ENCODE measurements around the gene PSMD4. TPM values are rescaled to one million over a fixed set of nuclear protein-coding genes. Genes with fewer than 3 reads are reported as not detected.

Gene PSMD4
- total RNA-seq, 1 donor from 2014 or later, result 145 TPM

DNA sequence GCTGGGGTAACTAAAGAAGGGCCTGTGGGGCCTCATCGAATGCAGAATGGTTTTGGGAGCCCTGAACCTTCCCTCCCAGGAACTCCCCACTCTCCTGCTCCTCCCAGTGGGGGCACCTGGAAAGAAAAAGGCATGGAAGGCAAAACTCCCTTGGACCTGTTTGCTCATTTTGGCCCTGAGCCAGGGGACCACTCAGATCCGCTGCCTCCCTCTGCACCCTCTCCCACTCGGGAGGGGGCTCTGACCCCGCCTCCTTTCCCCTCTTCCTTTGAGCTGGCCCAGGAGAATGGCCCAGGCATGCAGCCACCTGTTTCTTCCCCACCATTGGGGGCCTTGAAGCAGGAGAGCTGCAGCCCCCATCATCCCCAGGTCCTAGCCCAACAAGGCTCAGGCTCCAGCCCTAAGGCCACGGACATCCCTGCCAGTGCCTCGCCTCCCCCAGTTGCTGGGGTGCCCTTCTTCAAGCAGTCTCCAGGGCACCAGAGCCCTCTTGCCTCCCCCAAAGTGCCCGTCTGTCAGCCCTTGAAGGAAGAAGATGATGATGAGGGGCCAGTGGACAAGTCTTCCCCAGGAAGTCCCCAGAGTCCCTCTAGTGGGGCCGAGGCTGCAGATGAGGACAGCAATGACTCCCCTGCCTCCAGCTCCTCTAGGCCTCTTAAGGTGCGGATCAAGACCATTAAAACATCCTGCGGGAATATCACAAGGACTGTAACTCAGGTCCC lies 32.2 kb downstream of the PSMD4 start:
- Histone ChIP-seq H3K27me3 (ENCODE audit: control insufficient read depth in 3 of 3, insufficient read depth in 3 of 3, low read length in 3 of 3) (no peaks in the 10 kb centered on the region), H3K9me3 (ENCODE audit: control insufficient read depth in 3 of 3, low read length in 3 of 3) (no peaks in the 10 kb centered on the region), H3K27ac (ENCODE audit: low read depth, low read length) (no peak overlapping the region), H3K4me3 (ENCODE audit: low read length in 3 of 3) (no peak overlapping the region), H3K36me3 (ENCODE audit: control insufficient read depth in 3 of 3, insufficient read depth in 3 of 3, low read length in 3 of 3) (peaks cover 49 to 60% (median 51%) of the 10 kb centered on the region in 3 donors), H3K9ac (ENCODE audit: low read depth in 1 of 3, low read length in 3 of 3) (no peak overlapping the region), H3K4me1 (ENCODE audit: control insufficient read depth in 3 of 3, insufficient read depth in 3 of 3, low read length in 3 of 3) (peaks cover 13 to 28% (median 19%) of the 10 kb centered on the region in 3 donors)

- Histone ChIP-seq H3K27ac (ENCODE audit: low read depth, low read length) (no peak overlapping the region), H3K27me3 (ENCODE audit: control insufficient read depth in 3 of 3, insufficient read depth in 3 of 3, low read length in 3 of 3) (no peaks in the 10 kb centered on the region), H3K4me1 (ENCODE audit: control insufficient read depth in 3 of 3, insufficient read depth in 3 of 3, low read length in 3 of 3) (peaks cover 13 to 27% (median 19%) of the 10 kb centered on the region in 3 donors), H3K4me3 (ENCODE audit: low read length in 3 of 3) (no peak overlapping the region), H3K9ac (ENCODE audit: low read depth in 1 of 3, low read length in 3 of 3) (no peak overlapping the region), H3K36me3 (ENCODE audit: control insufficient read depth in 3 of 3, insufficient read depth in 3 of 3, low read length in 3 of 3) (peaks cover 54 to 65% (median 57%) of the 10 kb centered on the region in 3 donors), H3K9me3 (ENCODE audit: control insufficient read depth in 3 of 3, low read length in 3 of 3) (no peaks in the 10 kb centered on the region)
Measured at GRCh38 chr1:151287341-151287699, 32.8 kb downstream of the PSMD4 start.

DNA sequence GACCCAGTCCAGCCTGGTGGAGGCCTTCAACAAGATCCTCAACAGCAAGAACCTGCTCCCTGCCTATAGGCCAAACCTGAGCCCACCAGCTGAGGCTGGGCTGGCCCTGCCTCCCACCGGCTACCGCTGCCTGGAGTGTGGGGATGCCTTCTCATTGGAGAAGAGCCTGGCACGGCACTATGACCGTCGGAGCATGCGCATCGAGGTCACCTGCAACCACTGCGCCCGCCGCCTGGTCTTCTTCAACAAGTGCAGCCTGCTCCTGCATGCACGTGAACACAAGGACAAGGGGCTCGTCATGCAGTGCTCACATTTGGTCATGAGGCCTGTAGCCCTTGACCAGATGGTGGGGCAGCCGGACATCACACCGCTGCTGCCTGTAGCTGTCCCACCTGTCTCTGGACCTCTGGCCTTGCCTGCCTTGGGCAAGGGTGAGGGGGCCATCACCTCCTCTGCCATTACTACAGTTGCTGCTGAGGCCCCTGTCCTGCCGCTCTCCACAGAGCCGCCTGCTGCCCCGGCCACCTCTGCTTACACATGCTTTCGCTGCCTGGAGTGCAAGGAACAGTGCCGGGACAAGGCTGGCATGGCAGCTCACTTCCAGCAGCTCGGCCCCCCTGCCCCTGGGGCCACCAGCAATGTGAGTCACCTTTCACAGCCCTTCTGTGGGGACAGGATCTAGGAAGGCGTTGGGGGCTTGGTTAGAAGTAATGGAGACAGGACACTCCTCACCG lies 33.4 kb downstream of the PSMD4 start:
- no peak overlapping the region for H3K27ac ChIP-seq (ENCODE audit: low read depth, low read length)
- H3K27me3 ChIP-seq (ENCODE audit: control insufficient read depth in 3 of 3, insufficient read depth in 3 of 3, low read length in 3 of 3), result no peaks in the 10 kb centered on the region
- H3K4me3 ChIP-seq (ENCODE audit: low read length in 3 of 3), result no peak overlapping the region
- H3K36me3 ChIP-seq (ENCODE audit: control insufficient read depth in 3 of 3, insufficient read depth in 3 of 3, low read length in 3 of 3), result peaks cover 60 to 71% (median 63%) of the 10 kb centered on the region in 3 donors
- H3K9ac ChIP-seq (ENCODE audit: low read depth in 1 of 3, low read length in 3 of 3), result no peak overlapping the region
- H3K4me1 ChIP-seq (ENCODE audit: control insufficient read depth in 3 of 3, insufficient read depth in 3 of 3, low read length in 3 of 3), result peaks cover 13 to 21% (median 17%) of the 10 kb centered on the region in 3 donors
- H3K9me3 ChIP-seq (ENCODE audit: control insufficient read depth in 3 of 3, low read length in 3 of 3), result no peaks in the 10 kb centered on the region

DNA sequence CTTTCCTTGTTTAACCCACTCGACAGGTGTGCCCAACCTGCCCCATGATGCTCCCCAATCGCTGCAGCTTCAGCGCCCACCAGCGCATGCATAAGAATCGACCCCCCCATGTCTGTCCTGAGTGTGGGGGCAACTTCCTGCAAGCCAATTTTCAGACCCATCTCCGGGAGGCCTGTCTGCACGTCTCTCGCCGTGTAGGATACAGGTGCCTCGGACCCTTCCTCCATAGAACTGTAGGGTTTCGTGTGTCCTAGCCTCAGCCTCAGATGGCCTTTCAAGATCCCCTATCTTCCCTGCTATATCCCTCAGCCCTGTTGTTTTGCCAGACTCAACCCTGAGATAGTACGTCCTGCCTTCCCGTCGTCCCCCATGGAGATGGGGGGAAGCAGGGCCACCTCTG lies 34.0 kb downstream of the PSMD4 start:
- H3K36me3 ChIP-seq (ENCODE audit: control insufficient read depth in 3 of 3, insufficient read depth in 3 of 3, low read length in 3 of 3), result peaks cover 66 to 77% (median 68%) of the 10 kb centered on the region in 3 donors
- no peak overlapping the region for H3K4me3 ChIP-seq (ENCODE audit: low read length in 3 of 3)
- H3K27me3 ChIP-seq (ENCODE audit: control insufficient read depth in 3 of 3, insufficient read depth in 3 of 3, low read length in 3 of 3), result no peaks in the 10 kb centered on the region
- no peak overlapping the region for H3K27ac ChIP-seq (ENCODE audit: low read depth, low read length)
- no peaks in the 10 kb centered on the region for H3K9me3 ChIP-seq (ENCODE audit: control insufficient read depth in 3 of 3, low read length in 3 of 3)
- peaks cover 7 to 16% (median 11%) of the 10 kb centered on the region in 3 donors for H3K4me1 ChIP-seq (ENCODE audit: control insufficient read depth in 3 of 3, insufficient read depth in 3 of 3, low read length in 3 of 3)
- no peak overlapping the region for H3K9ac ChIP-seq (ENCODE audit: low read depth in 1 of 3, low read length in 3 of 3)

- Histone ChIP-seq H3K36me3 (ENCODE audit: control insufficient read depth in 3 of 3, insufficient read depth in 3 of 3, low read length in 3 of 3) (peaks cover 74 to 85% (median 76%) of the 10 kb centered on the region in 3 donors), H3K9ac (ENCODE audit: low read depth in 1 of 3, low read length in 3 of 3) (no peak overlapping the region), H3K27me3 (ENCODE audit: control insufficient read depth in 3 of 3, insufficient read depth in 3 of 3, low read length in 3 of 3) (no peaks in the 10 kb centered on the region), H3K9me3 (ENCODE audit: control insufficient read depth in 3 of 3, low read length in 3 of 3) (no peaks in the 10 kb centered on the region), H3K4me1 (ENCODE audit: control insufficient read depth in 3 of 3, insufficient read depth in 3 of 3, low read length in 3 of 3) (peaks cover 0 to 7% (median 3%) of the 10 kb centered on the region in 3 donors), H3K4me3 (ENCODE audit: low read length in 3 of 3) (no peak overlapping the region), H3K27ac (ENCODE audit: low read depth, low read length) (no peak overlapping the region)
Measured at GRCh38 chr1:151289080-151289935, 34.8 kb downstream of the PSMD4 start.

DNA sequence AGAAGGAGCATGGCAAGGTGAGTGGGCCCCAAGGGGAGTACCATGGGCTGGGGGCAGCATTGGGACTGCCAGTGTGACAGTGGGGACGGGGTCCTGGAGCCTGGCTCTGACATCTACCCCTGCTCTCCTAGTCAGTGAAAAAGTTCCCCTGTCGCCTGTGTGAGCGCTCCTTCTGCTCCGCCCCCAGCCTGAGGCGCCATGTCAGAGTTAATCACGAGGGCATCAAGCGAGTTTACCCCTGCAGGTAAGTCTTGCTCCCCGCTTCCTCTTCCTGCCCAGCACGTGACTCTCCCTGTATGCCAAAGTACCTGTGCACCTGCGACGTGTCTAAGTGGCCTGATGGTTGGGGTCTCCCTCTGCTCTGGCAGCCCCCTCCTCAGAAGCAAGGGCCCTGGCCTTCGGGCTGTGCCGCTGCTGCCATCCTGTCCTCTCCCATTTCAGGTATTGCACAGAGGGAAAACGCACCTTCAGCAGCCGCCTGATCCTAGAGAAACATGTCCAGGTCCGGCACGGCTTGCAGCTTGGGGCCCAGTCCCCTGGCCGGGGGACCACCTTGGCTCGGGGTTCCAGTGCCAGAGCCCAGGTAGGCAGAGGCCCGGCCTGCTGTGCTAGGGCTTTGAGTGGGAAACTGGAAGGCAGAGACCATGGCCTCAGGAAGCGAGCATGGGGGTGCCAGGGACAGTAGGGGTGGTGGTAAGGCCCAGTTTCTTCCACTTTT lies 35.6 kb downstream of the PSMD4 start:
- Histone ChIP-seq H3K4me1 (ENCODE audit: control insufficient read depth in 3 of 3, insufficient read depth in 3 of 3, low read length in 3 of 3) (peaks cover 0 to 2% (median 0%) of the 10 kb centered on the region in 3 donors), H3K27me3 (ENCODE audit: control insufficient read depth in 3 of 3, insufficient read depth in 3 of 3, low read length in 3 of 3) (no peaks in the 10 kb centered on the region), H3K9ac (ENCODE audit: low read depth in 1 of 3, low read length in 3 of 3) (no peak overlapping the region), H3K27ac (ENCODE audit: low read depth, low read length) (no peak overlapping the region), H3K9me3 (ENCODE audit: control insufficient read depth in 3 of 3, low read length in 3 of 3) (no peaks in the 10 kb centered on the region), H3K4me3 (ENCODE audit: low read length in 3 of 3) (no peak overlapping the region), H3K36me3 (ENCODE audit: control insufficient read depth in 3 of 3, insufficient read depth in 3 of 3, low read length in 3 of 3) (peaks cover 78 to 86% (median 84%) of the 10 kb centered on the region in 3 donors)

DNA sequence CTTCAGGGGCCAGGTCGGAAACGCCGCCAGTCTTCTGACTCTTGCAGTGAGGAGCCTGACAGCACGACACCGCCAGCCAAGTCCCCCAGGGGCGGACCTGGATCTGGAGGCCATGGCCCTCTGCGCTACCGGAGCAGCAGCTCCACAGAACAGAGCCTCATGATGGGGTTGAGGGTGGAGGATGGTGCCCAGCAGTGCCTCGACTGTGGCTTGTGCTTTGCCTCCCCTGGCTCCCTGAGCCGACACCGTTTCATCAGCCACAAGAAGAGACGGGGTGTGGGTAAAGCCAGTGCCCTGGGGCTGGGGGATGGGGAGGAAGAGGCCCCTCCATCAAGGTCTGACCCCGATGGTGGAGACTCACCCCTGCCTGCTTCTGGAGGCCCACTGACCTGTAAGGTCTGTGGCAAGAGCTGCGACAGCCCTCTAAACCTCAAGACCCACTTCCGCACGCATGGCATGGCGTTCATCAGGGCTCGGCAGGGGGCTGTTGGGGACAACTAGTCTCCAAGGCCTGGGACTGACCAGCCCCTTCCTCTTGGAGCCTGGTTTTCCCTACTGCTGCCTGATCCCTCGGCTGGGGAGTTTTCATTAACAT lies 36.3 kb downstream of the PSMD4 start:
- Histone ChIP-seq H3K4me3 (ENCODE audit: low read length in 3 of 3) (no peak overlapping the region), H3K9me3 (ENCODE audit: control insufficient read depth in 3 of 3, low read length in 3 of 3) (no peaks in the 10 kb centered on the region), H3K9ac (ENCODE audit: low read depth in 1 of 3, low read length in 3 of 3) (no peak overlapping the region), H3K36me3 (ENCODE audit: control insufficient read depth in 3 of 3, insufficient read depth in 3 of 3, low read length in 3 of 3) (peaks cover 85 to 91% (median 90%) of the 10 kb centered on the region in 3 donors), H3K27me3 (ENCODE audit: control insufficient read depth in 3 of 3, insufficient read depth in 3 of 3, low read length in 3 of 3) (no peaks in the 10 kb centered on the region), H3K27ac (ENCODE audit: low read depth, low read length) (no peak overlapping the region), H3K4me1 (ENCODE audit: control insufficient read depth in 3 of 3, insufficient read depth in 3 of 3, low read length in 3 of 3) (peaks cover 0 to 2% (median 0%) of the 10 kb centered on the region in 3 donors)

GRCh38 chr1:151292207-151293030 lies 37.9 kb downstream of the PSMD4 start:
- Histone ChIP-seq H3K9ac (ENCODE audit: low read depth in 1 of 3, low read length in 3 of 3) (no peak overlapping the region), H3K27ac (ENCODE audit: low read depth, low read length) (no peak overlapping the region), H3K4me3 (ENCODE audit: low read length in 3 of 3) (no peak overlapping the region), H3K36me3 (ENCODE audit: control insufficient read depth in 3 of 3, insufficient read depth in 3 of 3, low read length in 3 of 3) (peaks cover 83 to 86% (median 83%) of the 10 kb centered on the region in 3 donors), H3K9me3 (ENCODE audit: control insufficient read depth in 3 of 3, low read length in 3 of 3) (no peaks in the 10 kb centered on the region), H3K27me3 (ENCODE audit: control insufficient read depth in 3 of 3, insufficient read depth in 3 of 3, low read length in 3 of 3) (no peaks in the 10 kb centered on the region), H3K4me1 (ENCODE audit: control insufficient read depth in 3 of 3, insufficient read depth in 3 of 3, low read length in 3 of 3) (peaks cover 0 to 2% (median 0%) of the 10 kb centered on the region in 3 donors)

Data from skeletal muscle tissue (tissue), 4 donors.